HG03064 (cell line): ENCODE results near the gene PAX2.

Source experiments
- ATAC-seq: cut with Tn5 transposase; IDR thresholded peaks from one replicate; pipeline ENCODE4 v1.9.1; 2021; ENCODE audit warnings: low read depth; ENCODE audit not compliant: unreplicated experiment

Gene PAX2

GRCh38 chr10:100723770-100724530 is 21.4 kb upstream of the PAX2 start:
- ATAC-seq: no peak

GRCh38 chr10:100724531-100725027 is 20.8 kb upstream of the PAX2 start:
- ATAC-seq: no peak

- no peak for ATAC-seq
Observed at GRCh38 chr10:100725071-100725471, 20.3 kb upstream of the PAX2 start.

- ATAC-seq: no peak
Observed at GRCh38 chr10:100725869-100726426, 19.4 kb upstream of the PAX2 start.

- no peak for ATAC-seq
Observed at GRCh38 chr10:100727808-100728207, 17.6 kb upstream of the PAX2 start.

- no peak for ATAC-seq
Observed at GRCh38 chr10:100728928-100729861, 16.2 kb upstream of the PAX2 start.

- no peak for ATAC-seq
Observed at GRCh38 chr10:100729862-100730724, 15.3 kb upstream of the PAX2 start.

- ATAC-seq: no peak
Observed at GRCh38 chr10:100730725-100731406, 14.5 kb upstream of the PAX2 start.

GRCh38 chr10:100731407-100732240 is 13.8 kb upstream of the PAX2 start:
- no peak for ATAC-seq

- ATAC-seq: no peak
Observed at GRCh38 chr10:100732241-100732596, 13.2 kb upstream of the PAX2 start.

- ATAC-seq: no peak
Observed at GRCh38 chr10:100733329-100733728, 12.1 kb upstream of the PAX2 start.

- ATAC-seq: no peak
Observed at GRCh38 chr10:100734295-100735086, 10.9 kb upstream of the PAX2 start.

GRCh38 chr10:100735087-100735336 is 10.4 kb upstream of the PAX2 start:
- ATAC-seq: no peak

GRCh38 chr10:100735337-100736143 is 9.8 kb upstream of the PAX2 start:
- no peak for ATAC-seq

GRCh38 chr10:100736144-100736808 is 9.1 kb upstream of the PAX2 start:
- ATAC-seq: no peak

GRCh38 chr10:100736809-100737354 is 8.5 kb upstream of the PAX2 start:
- no peak for ATAC-seq
